ENCODE results near the gene OR10H1.

GRCh38 chr19:15829786-15830185, 14.3 kb upstream of the OR10H1 start:
- no peak for TF ChIP-seq POLR2A (IDR thresholded peaks at IDR 0.05)
- no peak for TF ChIP-seq CTCF (IDR thresholded peaks at IDR 0.05)

Measured in uterus (tissue), 2 donors.